Mesodermal cell (in vitro differentiated cells): Measurements from ENCODE around the gene TP53I11.

Experiments used
- H3K27ac ChIP-seq: 2 replicates; pipeline ENCODE4 v1.7.0; 2013; ENCODE audit warnings: mild to moderate bottlenecking, low read depth, low read length, moderate library complexity; ENCODE audit not compliant: severe bottlenecking
- H3K36me3 ChIP-seq: 2 replicates; pipeline ENCODE4 v1.7.1; 2013; ENCODE audit warnings: mild to moderate bottlenecking, low read length, moderate library complexity; ENCODE audit not compliant: control insufficient read depth, insufficient read depth
- H3K4me1 ChIP-seq: one replicate; pipeline ENCODE4 v1.7.1; 2013; ENCODE audit warnings: mild to moderate bottlenecking, low read length; ENCODE audit not compliant: insufficient read depth, control insufficient read depth, poor library complexity, severe bottlenecking
- H3K4me3 ChIP-seq: 2 replicates; pipeline ENCODE4 v1.7.0; 2013; ENCODE audit warnings: low read length, control low read depth, mild to moderate bottlenecking; ENCODE audit not compliant: insufficient read depth, poor library complexity, severe bottlenecking; ENCODE audit errors: extremely low read depth
- H3K9me3 ChIP-seq: 2 replicates; pipeline ENCODE4 v1.7.1; 2013; ENCODE audit warnings: mild to moderate bottlenecking, low read length, moderate library complexity; ENCODE audit not compliant: control insufficient read depth
- WGBS, 2 experiments: methylation state at CpG; one replicate each; pipeline ENCODE4 v1.1.5; 2013; ENCODE audit warnings: missing lambda C conversion rate in 2 of 2; ENCODE audit not compliant: insufficient coverage in 2 of 2; 5-methylcytosine and 5-hydroxymethylcytosine counted together

The TP53I11 gene

GRCh38 chr11:44901120-44901633 lies 49.5 kb downstream of the TP53I11 start:
- H3K4me1 ChIP-seq, result peaks cover 3% of the 10 kb centered on the region
- peaks cover 4% of the 10 kb centered on the region for H3K9me3 ChIP-seq
- WGBS, 2 experiments, result 82 to 100% methylated on average over 2 to 3 of the region's 7 CpGs
- H3K4me3 ChIP-seq, result no peak overlapping the region
- peaks cover 33% of the 10 kb centered on the region for H3K36me3 ChIP-seq
- H3K27ac ChIP-seq, result no peak overlapping the region

- no peak overlapping the region for H3K27ac ChIP-seq
- H3K36me3 ChIP-seq, result peaks cover 33% of the 10 kb centered on the region
- H3K9me3 ChIP-seq, result peaks cover 4% of the 10 kb centered on the region
- no peaks in the 10 kb centered on the region for H3K4me1 ChIP-seq
- 67 to 90% methylated on average over 1 to 2 of the region's 3 CpGs for WGBS, 2 experiments
- H3K4me3 ChIP-seq, result no peak overlapping the region
Measured at GRCh38 chr11:44899959-44900358, 50.7 kb downstream of the TP53I11 start.

DNA sequence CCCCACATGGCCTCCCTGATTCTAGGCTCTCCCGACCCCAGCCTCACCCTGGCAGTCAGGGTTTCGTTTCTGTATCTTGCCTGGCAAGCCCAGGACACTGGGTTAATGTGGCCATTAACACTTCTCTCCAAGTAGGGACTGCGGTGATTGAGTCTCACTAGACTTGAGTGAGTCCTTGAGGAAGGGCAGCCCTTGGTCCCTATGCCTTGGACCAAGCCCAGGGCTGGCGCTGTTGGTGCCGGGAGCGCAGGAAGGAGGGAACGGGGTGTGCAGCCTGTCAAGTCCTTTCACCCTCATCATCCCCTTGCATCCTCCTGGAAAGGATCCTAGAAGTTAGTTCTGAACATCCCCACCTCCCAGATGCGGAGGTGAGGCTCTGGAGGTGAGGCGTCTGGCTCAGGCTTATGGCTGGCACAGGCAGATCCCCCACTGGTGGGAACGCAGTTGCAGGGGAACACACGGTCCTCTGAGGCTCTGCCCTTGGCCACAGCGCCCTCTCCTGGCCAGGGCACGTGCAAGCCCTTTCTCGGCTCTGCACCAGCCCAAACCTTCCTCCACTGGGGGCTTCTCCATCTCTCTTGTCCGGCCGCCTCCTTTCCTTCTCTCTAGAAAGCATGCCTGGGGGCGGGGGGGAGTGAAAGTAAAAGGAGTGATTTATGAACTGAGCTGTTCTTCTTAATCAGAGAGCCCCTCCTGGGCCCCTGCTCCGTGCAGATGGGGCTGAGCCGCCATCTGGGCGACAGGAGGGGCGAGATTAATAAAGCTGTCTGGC lies 56.7 kb downstream of the TP53I11 start:
- Histone ChIP-seq H3K9me3 (peaks cover 4% of the 10 kb centered on the region), H3K4me1 (no peaks in the 10 kb centered on the region), H3K4me3 (no peak overlapping the region), H3K36me3 (peaks cover 24% of the 10 kb centered on the region), H3K27ac (no peak overlapping the region)
- 51 to 55% methylated on average over 12 to 14 of the region's 21 CpGs for WGBS, 2 experiments

- Histone ChIP-seq H3K4me3 (no peak overlapping the region), H3K9me3 (peaks cover 1% of the 10 kb centered on the region), H3K4me1 (no peaks in the 10 kb centered on the region), H3K36me3 (peaks cover 18% of the 10 kb centered on the region), H3K27ac (no peak overlapping the region)
- 79 to 80% methylated on average over 10 of the region's 10 CpGs for WGBS, 2 experiments
Measured at GRCh38 chr11:44893308-44893822, 57.3 kb downstream of the TP53I11 start.

GRCh38 chr11:44892843-44893242 lies 57.8 kb downstream of the TP53I11 start:
- Histone ChIP-seq H3K4me1 (no peaks in the 10 kb centered on the region), H3K9me3 (no peaks in the 10 kb centered on the region), H3K4me3 (no peak overlapping the region), H3K36me3 (peaks cover 13% of the 10 kb centered on the region), H3K27ac (no peak overlapping the region)
- WGBS, 2 experiments, result 80 to 90% methylated on average over 5 of the region's 7 CpGs

DNA sequence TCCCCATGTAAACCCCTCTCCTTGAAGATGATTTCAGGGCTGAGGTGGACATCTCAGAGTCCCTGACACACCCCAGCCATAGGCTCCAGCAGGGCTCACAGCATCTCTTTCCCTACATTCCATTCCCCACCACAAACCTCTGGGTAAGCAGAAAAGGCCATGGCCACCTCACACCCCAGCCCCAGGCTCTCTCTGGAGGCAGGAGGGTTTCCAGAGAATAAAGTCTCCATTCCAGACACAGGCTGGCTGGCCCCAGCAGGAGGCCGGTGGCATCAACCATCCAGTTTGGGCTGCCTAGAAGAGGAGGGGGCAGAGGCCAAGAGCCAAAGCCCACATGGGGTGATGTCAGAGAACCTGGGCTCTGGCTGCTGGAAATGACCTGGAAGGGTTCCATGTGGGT lies 61.4 kb downstream of the TP53I11 start:
- H3K4me3 ChIP-seq, result no peak overlapping the region
- no peaks in the 10 kb centered on the region for H3K9me3 ChIP-seq
- H3K27ac ChIP-seq, result no peak overlapping the region
- H3K36me3 ChIP-seq, result no peaks in the 10 kb centered on the region
- WGBS, 2 experiments, result 86 to 100% methylated on average over 1 of the region's 1 CpG
- H3K4me1 ChIP-seq, result peaks cover 15% of the 10 kb centered on the region

DNA sequence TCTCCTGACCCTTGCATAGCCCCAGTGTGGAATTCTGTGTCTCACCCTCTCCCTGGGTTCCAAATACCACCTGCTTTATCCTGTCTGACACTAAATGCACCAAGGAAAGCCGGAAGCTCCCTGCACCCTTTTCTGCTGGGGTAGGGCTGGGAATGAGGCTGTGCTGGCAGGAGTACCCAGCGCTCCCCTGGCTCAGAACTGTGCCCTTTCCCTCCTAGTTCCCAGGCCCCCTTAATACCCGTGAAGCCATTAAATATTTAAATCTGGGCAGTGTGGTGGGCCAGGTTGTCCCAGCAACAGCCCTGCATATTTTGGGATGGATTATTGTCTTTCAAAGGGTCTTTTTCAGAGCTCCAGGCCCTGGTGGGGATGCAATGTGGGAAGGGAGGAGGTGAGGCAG lies 63.0 kb downstream of the TP53I11 start:
- 60% methylated on average over 1 of the region's 3 CpGs; no CpG with 5 or more reads in 1 of the 2 experiments for WGBS, 2 experiments
- H3K36me3 ChIP-seq, result peaks cover 2% of the 10 kb centered on the region
- peaks cover 15% of the 10 kb centered on the region for H3K4me1 ChIP-seq
- no peaks in the 10 kb centered on the region for H3K9me3 ChIP-seq
- no peak overlapping the region for H3K27ac ChIP-seq
- H3K4me3 ChIP-seq, result no peak overlapping the region

GRCh38 chr11:44886790-44887140 lies 63.9 kb downstream of the TP53I11 start:
- Histone ChIP-seq H3K27ac (no peak overlapping the region), H3K4me1 (peaks cover 15% of the 10 kb centered on the region), H3K9me3 (no peaks in the 10 kb centered on the region), H3K4me3 (no peak overlapping the region), H3K36me3 (peaks cover 2% of the 10 kb centered on the region)
- WGBS, 2 experiments, result 86% methylated on average over 1 of the region's 3 CpGs

DNA sequence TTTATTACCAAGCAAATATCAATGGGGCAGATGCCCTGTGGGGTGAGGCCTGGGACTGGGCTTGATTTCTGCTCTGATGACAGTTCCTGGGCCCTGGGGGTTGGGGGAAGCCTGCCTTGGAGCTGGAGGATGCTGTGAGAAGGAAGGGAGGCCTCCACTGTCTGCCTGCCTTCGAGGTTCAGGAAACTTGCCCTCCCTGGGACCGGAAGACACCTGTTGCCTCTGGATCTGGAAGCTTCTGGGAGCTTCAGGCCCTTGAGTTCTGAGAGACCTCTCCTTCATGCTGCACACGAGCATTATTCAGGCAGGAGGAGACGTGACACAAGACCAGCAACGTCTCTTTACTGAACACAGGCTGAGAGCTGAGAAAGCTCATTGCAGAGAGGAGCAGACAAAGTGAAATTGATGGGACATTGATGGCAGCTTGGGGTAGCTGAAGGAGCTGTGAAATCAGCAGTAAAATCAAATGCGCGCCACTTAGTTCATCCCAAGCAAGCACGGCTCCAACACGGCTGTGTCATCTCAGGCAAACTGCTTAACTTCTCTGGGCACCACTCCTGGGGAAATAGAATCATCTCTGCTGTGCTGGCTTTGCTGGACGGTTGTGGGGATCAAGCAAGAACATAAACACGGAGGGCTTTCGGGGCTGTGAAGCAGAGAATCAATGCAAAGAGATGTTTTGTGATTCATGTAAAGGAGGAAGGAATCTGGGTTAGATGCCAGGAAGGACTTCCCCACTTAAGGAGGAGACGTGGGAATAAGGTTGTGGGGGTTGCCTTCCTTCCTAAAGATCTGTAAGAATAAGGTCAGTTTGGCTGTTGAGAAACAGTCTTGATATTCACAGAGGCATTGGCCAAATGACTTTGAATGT lies 64.5 kb downstream of the TP53I11 start:
- H3K9me3 ChIP-seq, result no peaks in the 10 kb centered on the region
- WGBS, 2 experiments, result 77 to 85% methylated on average over 9 to 12 of the region's 13 CpGs
- H3K36me3 ChIP-seq, result peaks cover 2% of the 10 kb centered on the region
- no peak overlapping the region for H3K4me3 ChIP-seq
- peak overlapping the region; percentile 67 for H3K27ac ChIP-seq
- H3K4me1 ChIP-seq, result peaks cover 15% of the 10 kb centered on the region

GRCh38 chr11:44885065-44885810 lies 65.4 kb downstream of the TP53I11 start:
- peaks cover 15% of the 10 kb centered on the region for H3K4me1 ChIP-seq
- H3K36me3 ChIP-seq, result peaks cover 2% of the 10 kb centered on the region
- peak overlapping the region; percentile 67 for H3K27ac ChIP-seq
- no peak overlapping the region for H3K4me3 ChIP-seq
- H3K9me3 ChIP-seq, result no peaks in the 10 kb centered on the region
- WGBS, 2 experiments, result 84 to 91% methylated on average over 4 to 9 of the region's 12 CpGs
